ENCODE results near the gene ITLN2.
"Not testable (repeated sequence)": the region's sequence is repeated elsewhere in the genome, so short reads cannot be mapped to it uniquely, and the experiment has no call there.

ITLN2 gene

DNA sequence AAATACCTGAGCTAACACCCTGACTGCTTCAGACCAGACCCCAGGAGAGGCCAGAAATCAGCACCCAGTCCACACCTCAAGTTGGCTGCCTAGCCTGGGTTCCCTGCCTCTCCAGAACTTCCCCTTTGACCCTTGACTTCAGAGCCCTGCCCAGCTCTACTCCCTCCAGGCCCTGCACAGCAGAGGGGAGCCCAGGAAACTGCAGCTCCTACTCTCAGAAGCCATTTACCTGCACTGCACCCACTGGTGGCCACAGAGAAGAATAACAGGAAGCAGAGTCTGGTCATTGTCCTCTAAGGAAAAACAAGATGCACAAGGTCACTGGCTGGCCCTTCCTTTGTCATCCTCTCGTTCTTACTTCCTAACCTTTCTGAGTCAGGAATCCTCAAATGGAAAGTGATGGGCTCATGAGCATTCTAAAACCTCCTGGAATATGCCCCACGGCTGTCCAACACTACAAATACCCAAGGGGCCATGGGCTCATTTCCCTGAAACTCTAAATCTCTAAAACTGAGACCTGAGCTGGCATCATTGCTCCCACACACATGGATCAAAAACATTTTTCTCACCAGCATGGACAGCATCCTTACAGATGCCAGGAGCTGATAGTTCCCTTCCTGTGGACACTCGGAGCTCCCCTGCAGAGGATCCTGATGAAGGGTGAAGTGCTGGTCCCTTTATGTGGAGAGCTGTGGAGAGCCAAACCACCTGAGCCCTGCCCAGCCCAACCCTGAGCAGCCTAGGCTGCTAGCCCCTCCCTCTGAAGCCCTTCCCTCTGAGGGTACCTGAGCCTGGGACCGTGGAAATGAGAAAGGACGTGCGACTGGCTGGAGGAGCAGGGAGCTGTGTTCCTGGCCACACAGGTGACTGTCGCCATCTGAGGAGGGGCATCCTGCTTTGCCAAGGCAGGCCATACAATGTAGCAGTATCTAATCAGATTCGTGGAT, at the start of gene ITLN2:
Gene ITLN2 (minus strand): TSS at position 652 of the 947 bp plus-strand sequence. CDS start 68 bp downstream, at position 584.
- no peak for DNase-seq

- no peak for DNase-seq
Measured at GRCh38 chr1:161001525-161001924, 46.9 kb upstream of the ITLN2 start.

DNA sequence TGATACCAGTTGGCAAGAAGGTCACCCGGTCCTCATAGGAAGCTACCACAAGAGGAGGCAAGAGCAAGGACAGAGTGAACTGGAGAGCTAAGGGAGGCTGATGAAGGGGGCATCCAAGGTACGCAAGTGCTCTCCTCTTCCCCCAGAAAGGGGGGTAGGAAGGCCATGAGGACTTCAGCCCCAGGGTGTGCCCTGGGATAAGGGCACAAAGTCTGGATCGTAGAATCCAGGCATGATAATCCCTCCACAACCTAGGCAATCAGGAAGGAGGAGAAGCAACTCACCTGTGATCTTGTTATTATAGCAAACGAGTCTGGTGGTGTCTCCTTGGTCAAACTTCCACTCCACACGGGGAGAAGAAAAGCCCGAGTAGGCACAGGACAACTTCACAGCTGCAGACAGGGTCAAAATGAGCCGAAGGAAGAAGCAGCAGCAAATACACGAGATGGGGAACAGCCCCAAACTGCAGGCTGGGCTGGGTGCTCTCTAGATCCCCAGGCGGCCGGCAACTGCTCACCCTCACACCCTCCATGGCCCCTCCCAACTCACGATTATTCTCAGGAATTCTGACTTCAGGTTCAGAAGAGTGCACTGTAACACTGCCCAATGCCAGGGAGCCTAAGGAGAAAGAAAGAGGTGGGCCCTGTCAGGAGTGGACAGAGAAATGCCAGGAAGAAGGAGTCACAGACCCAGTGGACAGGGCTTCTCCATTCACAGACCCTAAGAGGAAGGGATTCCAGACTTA, 46.3 kb upstream of the ITLN2 start:
- no peak for DNase-seq

DNA sequence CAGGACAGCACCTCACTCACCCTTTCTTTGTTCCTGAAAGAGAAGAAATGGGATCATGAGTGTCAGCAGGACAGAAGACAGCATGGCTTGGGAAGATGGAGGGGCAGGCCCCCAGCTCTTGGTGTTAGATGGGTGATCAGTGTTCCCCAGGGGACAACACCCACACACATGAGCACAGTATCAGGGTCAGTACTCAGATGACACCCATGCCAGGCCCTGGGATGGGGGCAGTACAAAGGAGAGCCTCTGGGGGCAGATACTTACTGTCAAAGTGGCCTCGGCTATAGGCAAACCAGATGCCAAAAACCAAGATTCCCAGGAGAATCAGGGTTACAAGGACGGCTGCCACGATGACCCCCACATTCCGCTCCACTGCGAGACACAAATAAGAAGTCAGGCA, 44.8 kb upstream of the ITLN2 start:
- no peak for DNase-seq

DNA sequence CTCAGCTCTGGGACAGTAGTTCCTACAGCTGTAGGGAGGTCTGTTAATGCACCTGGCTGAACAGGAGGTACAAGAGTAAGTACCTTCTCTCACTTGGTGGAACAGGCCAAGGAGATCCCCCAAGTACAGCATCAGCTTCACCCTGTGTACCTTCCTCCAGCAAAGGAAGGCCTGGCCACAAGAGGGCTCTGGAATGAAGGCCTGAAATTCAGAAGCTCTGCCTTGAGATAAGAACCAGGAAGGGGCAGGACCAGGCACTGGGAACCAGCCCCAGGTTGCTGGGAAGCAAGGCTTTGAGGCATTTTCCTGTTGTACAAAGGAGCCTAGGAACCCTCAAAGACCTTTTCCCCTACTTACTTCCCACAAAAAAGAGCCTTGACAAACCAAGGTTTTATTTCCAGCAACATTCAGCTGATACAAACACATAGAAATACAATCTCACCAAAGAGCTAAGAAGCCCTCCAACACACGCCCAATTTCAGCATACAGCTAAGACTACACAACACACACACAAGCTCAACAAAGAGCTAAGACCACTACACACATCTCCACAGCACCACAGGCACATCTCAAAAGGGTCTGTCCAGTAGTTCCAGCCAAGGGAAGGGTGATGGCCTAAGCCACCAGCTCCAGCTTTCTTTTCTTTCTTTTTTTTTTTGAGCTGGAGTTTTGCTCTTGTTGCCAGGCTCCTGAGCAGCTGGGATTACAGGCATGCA, 42.9 kb upstream of the ITLN2 start:
- no peak for DNase-seq

- no peak for DNase-seq
Measured at GRCh38 chr1:160996178-160996577, 41.6 kb upstream of the ITLN2 start.

DNA sequence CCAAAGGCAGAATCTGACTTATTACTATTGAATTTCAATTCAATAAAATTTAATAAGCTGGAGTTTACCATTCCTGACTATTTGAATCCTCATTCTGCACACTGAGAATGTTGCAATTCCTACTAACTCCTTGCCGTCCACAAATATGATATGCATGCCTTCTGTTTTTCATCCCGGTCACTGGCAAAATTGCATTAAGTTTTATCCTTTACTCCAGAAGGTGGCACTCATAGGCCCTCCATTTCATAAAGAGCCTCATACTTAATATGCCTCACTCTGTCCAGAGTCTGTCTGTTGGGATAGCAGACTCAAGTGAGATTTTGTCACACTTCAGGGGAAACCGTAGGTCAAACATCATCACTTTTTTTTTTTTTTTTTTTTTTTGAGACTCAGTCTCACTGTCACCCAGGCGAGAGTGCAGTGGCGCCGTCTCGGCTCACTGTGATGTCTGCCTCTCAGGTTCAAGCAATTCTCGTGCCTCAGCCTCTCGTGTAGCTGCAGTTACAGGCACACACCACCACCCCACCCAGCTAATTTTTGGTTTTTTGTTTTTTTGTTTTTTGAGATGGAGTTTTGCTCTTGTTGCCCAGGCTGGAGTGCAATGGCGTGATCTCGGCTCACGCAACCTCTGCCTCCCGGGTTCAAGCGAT, 39.1 kb upstream of the ITLN2 start:
- no peak for DNase-seq

GRCh38 chr1:160992036-160992435, 37.4 kb upstream of the ITLN2 start:
- DNase-seq: not testable (repeated sequence)

GRCh38 chr1:160987359-160988050, 32.9 kb upstream of the ITLN2 start:
- no peak for DNase-seq

- DNase-seq: no peak
Measured at GRCh38 chr1:160985723-160986122, 31.1 kb upstream of the ITLN2 start.

DNA sequence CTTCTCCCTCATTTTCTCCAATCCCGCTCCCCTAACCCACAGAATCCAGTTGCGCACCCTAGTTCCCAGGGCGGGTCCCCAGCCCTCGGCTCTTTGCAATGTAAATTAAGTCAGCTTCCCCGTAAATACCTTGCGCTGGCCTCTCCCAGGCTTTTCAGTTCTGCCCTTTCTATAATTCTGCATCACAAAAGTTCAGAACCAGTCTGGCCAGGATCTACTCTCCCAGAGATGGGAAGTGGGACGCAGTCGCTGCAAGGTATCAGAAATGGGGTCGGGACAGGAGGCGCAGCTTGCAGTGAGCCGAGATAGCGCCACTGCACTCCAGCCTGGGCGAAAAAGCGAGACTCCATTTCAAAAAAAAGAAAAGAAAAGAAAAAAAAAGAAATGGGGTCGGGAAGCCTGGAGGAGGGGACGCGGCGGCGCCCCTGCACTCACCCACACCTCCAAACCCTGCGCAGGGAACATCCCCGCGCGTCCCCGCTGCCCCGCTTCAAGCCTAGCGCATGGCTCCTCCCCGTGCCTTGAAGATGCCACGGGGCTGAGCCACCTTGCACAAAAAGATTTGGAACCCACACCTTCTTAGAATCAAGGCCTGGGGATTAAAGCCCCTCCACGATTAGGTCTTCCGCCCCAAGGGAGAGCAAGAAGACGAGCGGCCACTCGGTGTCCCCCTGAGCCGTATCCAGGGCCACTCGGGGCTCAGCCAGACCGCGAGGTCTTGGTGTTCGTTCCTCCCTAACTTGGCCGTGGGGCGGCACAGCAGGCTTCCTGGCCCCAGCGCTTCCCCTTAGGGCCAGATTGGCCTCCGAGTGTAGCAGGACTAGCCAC, 27.2 kb upstream of the ITLN2 start:
- no peak for DNase-seq

GRCh38 chr1:160979286-160979685, 24.7 kb upstream of the ITLN2 start:
- no peak for DNase-seq

DNA sequence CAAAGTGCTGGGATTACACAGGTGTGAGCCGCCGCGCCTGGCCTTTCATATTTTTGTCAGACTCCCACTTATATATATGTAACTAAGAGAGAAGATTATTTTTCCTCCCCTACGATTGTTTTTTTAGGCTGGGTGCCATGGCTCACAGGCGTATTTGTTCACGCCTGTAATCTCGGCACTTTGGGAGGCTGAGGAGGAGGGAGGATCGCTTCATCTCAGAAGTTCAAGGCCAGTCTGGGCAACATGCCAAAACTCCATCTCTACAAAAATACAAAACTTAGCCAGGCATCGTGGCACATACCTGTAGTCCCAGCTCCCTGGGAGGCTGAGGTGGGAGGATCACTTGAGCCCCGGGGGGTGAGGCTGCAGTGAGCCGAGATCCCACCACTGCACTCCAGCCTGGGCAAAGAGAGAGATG, 23.9 kb upstream of the ITLN2 start:
- no peak for DNase-seq

DNA sequence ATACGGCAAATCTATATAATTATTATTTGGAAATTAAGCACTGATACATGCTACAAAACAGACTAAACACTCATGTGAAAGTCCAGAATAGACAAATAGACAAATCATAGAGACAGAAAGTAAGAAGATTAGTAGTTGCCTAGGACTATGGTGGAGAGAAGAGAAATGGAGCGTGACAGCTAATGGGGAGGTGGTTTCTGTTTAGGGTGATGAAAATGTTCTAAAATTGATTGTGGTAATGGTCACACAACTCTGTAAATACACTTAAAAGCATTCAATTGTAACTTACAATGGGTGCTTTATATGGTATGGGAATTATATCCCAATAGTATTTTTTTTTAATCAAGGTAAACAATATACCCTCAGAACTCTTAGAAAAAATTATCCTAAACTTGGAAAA, 20.4 kb upstream of the ITLN2 start:
- DNase-seq: no peak

GRCh38 chr1:160973491-160973890, 18.9 kb upstream of the ITLN2 start:
- no peak for DNase-seq

GRCh38 chr1:160972939-160973338, 18.3 kb upstream of the ITLN2 start:
- no peak for DNase-seq

- DNase-seq: no peak
Measured at GRCh38 chr1:160971618-160972056, 17.0 kb upstream of the ITLN2 start.

GRCh38 chr1:160963521-160963920, 8.9 kb upstream of the ITLN2 start:
- DNase-seq: no peak

GRCh38 chr1:160961419-160961818, 6.8 kb upstream of the ITLN2 start:
- no peak for DNase-seq

- no peak for DNase-seq
Measured at GRCh38 chr1:160956966-160957365, 2.4 kb upstream of the ITLN2 start.

DNA sequence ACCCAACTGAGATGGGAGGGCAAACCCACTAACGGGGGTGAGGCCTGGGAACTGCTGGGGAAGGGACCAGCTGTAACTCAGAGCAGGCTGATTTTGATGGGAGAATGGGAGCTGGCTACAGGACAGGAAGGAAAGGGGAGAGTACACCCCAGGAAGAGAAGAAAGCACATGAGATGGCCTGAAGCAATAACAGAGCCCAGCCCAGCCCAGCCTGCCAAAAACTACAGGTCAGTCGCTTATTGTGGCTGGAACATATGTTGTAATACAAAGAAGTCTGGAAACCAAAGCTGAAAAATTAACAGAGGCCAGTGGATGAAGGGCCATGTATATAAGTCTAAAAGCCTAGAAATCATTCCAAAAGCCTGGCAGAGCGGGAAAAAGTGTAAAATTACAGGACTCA, 1.6 kb downstream of the ITLN2 start:
- DNase-seq: no peak
